Liver (tissue), 9 donors: ENCODE data around the gene PCP4L1. TPM values are rescaled to one million over a fixed set of nuclear protein-coding genes. Genes with fewer than 3 reads are reported as not detected.

Source experiments
- DNase-seq: peaks from one replicate; pipeline ENCODE4 v3.0.0-alpha.2; 2017; ENCODE audit warnings: low spot score
- H3K27ac ChIP-seq, 2 donors: one replicate each; pipeline ENCODE4 v1.7.0; 2013; ENCODE audit warnings: inconsistent platforms in 2 of 2, low read length in 2 of 2, control low read depth in 1 of 2, low read depth in 1 of 2, mild to moderate bottlenecking in 1 of 2
- H3K27me3 ChIP-seq, 4 donors: one replicate each; pipeline versions ENCODE4 v1.6.1 to v1.7.0; 2013; ENCODE audit warnings: low read length in 3 of 4, inconsistent platforms in 1 of 4, mild to moderate bottlenecking in 1 of 4, moderate library complexity in 1 of 4; ENCODE audit not compliant: control insufficient read depth in 4 of 4, insufficient read depth in 4 of 4
- H3K36me3 ChIP-seq, 4 donors: one replicate each; pipeline versions ENCODE4 v1.6.1 to v1.7.0; 2013; ENCODE audit warnings: low read length in 3 of 4, mild to moderate bottlenecking in 3 of 4, low read depth in 1 of 4, moderate library complexity in 1 of 4; ENCODE audit not compliant: control insufficient read depth in 4 of 4, insufficient read depth in 3 of 4
- H3K4me1 ChIP-seq, 4 donors: one replicate each; pipeline versions ENCODE4 v1.6.1 to v1.7.0; 2013; ENCODE audit warnings: low read length in 3 of 4, mild to moderate bottlenecking in 3 of 4, moderate library complexity in 1 of 4; ENCODE audit not compliant: control insufficient read depth in 4 of 4, insufficient read depth in 4 of 4
- H3K4me3 ChIP-seq, 3 donors: one replicate each; pipeline versions ENCODE4 v1.6.1 to v1.7.0; 2013; ENCODE audit warnings: low read length in 3 of 3, control low read depth in 1 of 3, low read depth in 1 of 3, mild to moderate bottlenecking in 1 of 3
- H3K9ac ChIP-seq, 2 donors: one replicate each; pipeline ENCODE4 v1.7.0; 2013; ENCODE audit warnings: low read length in 2 of 2, mild to moderate bottlenecking in 2 of 2, moderate library complexity in 2 of 2, control low read depth in 1 of 2, low read depth in 1 of 2
- H3K9me3 ChIP-seq, 4 donors: one replicate each; pipeline versions ENCODE4 v1.6.1 to v1.7.0; 2013; ENCODE audit warnings: low read length in 3 of 4; ENCODE audit not compliant: control insufficient read depth in 4 of 4
- FOXA1 ChIP-seq: IDR thresholded peaks from 2 replicates; pipeline ENCODE4 v1.6.1; 2016; ENCODE audit warnings: antibody characterized with exemption
- FOXA2 ChIP-seq: IDR thresholded peaks from 2 replicates; pipeline ENCODE4 v1.6.1; 2016; ENCODE audit warnings: antibody characterized with exemption
- HNF4A ChIP-seq, 2 donors: conservative IDR thresholded peaks; 2 replicates each; pipeline ENCODE4 v1.6.1; 2016; ENCODE audit warnings: antibody characterized with exemption in 2 of 2, mild to moderate bottlenecking in 2 of 2
- RAD21 ChIP-seq, 2 donors: IDR thresholded peaks; 2 replicates each; pipeline ENCODE4 v1.6.1; 2016; ENCODE audit warnings: antibody characterized with exemption in 2 of 2, mild to moderate bottlenecking in 2 of 2
- SP1 ChIP-seq: IDR thresholded peaks from 2 replicates; pipeline ENCODE4 v1.6.1; 2018; ENCODE audit warnings: antibody characterized with exemption, mild to moderate bottlenecking
- WGBS: extraction: QIAGEN DNeasy Blood & Tissue Kit; methylation state at CpG from one replicate; pipeline ENCODE4 v1.1.7; 2013; 5-methylcytosine and 5-hydroxymethylcytosine counted together
- polyA plus RNA-seq, 2 donors: library from polyadenylated mRNA; stranded (reverse) in 1 of 2; unstranded in 1 of 2; fragments of 200-250 nt in 1 of 2; fragments of >200 nt in 1 of 2; fragmentation: Nextera tagmentation in 1 of 2; extraction: Ambion mirVana in 1 of 2; gene quantifications; one replicate each; pipeline versions ENCODE4 v1.2.1 to v1.2.3, GENCODE V29; 2013 to 2015
- total RNA-seq, 2 donors: library from RNA; depleted of rRNA; stranded (reverse); fragments of >200 nt; gene quantifications; one replicate each; pipeline ENCODE4 v1.2.3, GENCODE V29; 2014
- TF ChIP-seq, protein P1 (sequence below): IDR thresholded peaks from 2 replicates; pipeline ENCODE4 v1.6.1; 2016; ENCODE audit warnings: antibody characterized with exemption
- TF ChIP-seq, protein P2 (sequence below): IDR thresholded peaks from 2 replicates; pipeline ENCODE4 v1.6.1; 2016; ENCODE audit warnings: antibody characterized with exemption, mild to moderate bottlenecking
- donor health status: healthy.
- donor health status: healthy.
- donor health status: healthy.
- donor health status: healthy.
- donor health status: healthy.

Gene PCP4L1
- total and polyA plus RNA-seq, 4 donors = 1.1 to 8.7 (median 5.0) TPM

DNA sequence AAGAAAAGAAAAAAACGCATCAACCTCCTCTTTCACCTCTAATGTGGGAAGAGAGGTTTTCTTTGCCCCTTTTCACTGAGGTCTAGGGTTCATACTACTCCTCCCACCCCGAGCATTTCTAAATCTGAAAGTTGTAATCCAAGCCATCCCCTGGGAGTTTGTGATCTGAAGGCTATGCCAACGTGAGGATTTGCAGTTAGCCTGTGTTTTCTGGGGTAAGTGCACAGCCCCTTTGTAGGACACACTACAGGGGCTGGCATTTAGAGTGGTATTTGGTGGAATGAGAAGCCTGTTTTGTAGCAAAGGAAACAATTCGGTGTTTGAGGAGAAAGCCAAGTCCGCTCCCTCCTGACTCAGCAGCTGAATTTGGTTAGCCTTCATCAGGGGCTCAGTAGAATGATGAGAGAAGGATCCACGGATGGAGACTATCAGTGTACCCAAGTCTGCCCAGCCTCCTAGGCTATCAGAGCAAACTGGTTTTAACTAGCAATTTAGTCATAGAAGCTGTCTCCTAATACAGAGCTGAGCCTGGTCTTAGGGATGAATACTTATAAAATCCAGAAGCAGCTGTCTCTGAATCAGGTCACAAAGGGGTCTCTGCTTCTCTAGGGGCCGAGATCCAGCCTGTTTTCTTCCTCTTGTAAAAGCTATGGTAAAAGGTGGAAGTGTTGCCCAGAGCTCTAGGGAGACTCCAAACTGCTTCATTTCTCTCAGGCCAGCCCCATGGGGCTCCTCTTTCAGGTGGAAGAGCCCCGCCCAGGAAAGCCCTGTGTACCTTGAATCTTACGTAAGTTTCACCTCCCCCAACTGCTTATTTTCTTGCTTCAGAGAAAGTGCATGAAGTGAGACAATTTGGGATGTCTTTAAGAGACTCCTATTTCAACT is 2.1 kb downstream of the PCP4L1 start:
- H3K4me1 ChIP-seq = peaks cover under 1 to 11% (median 7%) of the 10 kb centered on the region in 4 donors
- H3K27ac ChIP-seq = no peak overlapping the region
- no peaks in the 10 kb centered on the region for H3K9me3 ChIP-seq
- 63% methylated on average over 9 of the region's 9 CpGs for WGBS
- TF ChIP-seq RAD21 (IDR thresholded peaks at IDR 0.05) (no peak), HNF4A (conservative IDR thresholded peaks at IDR 0.05) (peak in 1 of 2 donors; percentile 36), FOXA2 (no peak)
- TF ChIP-seq, protein P1, sequence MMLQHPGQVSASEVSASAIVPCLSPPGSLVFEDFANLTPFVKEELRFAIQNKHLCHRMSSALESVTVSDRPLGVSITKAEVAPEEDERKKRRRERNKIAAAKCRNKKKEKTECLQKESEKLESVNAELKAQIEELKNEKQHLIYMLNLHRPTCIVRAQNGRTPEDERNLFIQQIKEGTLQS = no peak
- no peaks in the 10 kb centered on the region for H3K27me3 ChIP-seq
- no peaks in the 10 kb centered on the region for H3K36me3 ChIP-seq
- no peak for DNase-seq
- no peak overlapping the region for H3K4me3 ChIP-seq
- H3K9ac ChIP-seq = no peak overlapping the region

DNA sequence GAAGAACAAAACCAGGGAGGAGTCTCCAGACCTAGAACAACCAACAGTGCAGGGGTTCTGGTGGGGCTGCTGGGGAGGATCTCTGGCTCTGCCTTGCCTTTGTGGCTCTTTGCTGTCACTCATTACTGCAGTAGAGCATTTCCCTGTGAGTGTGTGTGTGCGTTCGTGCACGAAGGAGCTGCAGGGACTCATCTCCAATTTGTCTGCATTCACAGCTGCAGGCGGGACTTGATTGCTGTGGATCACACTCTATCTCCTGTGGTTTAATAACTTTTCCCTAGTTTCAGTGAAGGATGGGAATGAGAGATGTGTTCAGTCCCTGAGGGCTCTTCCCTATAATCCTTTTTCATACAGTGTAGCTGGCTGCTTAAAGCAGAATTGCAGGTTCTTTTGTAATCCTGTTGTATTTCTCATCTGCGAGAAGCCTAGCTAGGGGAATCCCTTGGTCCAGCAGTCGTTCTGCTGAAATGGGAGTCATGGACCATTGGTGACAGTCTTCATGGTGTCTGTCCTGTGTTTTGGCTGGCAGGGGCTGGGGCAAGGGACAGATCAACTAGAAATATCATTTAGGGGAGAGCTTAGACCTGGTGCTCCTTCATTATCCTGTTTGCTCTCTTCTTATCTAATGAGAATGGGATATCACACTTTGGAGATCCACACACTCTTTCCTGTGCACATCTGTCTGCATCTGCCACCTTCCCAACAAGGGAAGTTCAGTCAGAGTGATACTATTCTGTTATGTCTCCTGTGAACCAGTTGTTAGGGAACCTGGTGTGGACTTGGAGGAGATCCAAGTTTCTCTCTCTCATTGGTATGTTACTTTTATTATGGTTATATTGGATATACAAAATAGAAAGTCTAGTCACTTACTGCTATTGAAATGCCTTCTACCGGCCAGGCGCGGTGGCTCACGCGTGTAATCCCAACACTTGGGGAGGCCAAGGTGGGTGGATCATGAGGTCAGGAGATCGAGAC is 3.0 kb downstream of the PCP4L1 start:
- H3K27ac ChIP-seq = no peak overlapping the region
- H3K36me3 ChIP-seq = no peaks in the 10 kb centered on the region
- no peaks in the 10 kb centered on the region for H3K27me3 ChIP-seq
- TF ChIP-seq, protein P2, sequence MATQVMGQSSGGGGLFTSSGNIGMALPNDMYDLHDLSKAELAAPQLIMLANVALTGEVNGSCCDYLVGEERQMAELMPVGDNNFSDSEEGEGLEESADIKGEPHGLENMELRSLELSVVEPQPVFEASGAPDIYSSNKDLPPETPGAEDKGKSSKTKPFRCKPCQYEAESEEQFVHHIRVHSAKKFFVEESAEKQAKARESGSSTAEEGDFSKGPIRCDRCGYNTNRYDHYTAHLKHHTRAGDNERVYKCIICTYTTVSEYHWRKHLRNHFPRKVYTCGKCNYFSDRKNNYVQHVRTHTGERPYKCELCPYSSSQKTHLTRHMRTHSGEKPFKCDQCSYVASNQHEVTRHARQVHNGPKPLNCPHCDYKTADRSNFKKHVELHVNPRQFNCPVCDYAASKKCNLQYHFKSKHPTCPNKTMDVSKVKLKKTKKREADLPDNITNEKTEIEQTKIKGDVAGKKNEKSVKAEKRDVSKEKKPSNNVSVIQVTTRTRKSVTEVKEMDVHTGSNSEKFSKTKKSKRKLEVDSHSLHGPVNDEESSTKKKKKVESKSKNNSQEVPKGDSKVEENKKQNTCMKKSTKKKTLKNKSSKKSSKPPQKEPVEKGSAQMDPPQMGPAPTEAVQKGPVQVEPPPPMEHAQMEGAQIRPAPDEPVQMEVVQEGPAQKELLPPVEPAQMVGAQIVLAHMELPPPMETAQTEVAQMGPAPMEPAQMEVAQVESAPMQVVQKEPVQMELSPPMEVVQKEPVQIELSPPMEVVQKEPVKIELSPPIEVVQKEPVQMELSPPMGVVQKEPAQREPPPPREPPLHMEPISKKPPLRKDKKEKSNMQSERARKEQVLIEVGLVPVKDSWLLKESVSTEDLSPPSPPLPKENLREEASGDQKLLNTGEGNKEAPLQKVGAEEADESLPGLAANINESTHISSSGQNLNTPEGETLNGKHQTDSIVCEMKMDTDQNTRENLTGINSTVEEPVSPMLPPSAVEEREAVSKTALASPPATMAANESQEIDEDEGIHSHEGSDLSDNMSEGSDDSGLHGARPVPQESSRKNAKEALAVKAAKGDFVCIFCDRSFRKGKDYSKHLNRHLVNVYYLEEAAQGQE = peak; percentile 46
- no peak for TF ChIP-seq FOXA1
- peaks cover 0 to 10% (median 4%) of the 10 kb centered on the region in 4 donors for H3K4me1 ChIP-seq
- H3K4me3 ChIP-seq = no peak overlapping the region
- H3K9me3 ChIP-seq = no peaks in the 10 kb centered on the region
- no peak for DNase-seq
- no peak overlapping the region for H3K9ac ChIP-seq
- WGBS = 81% methylated on average over 12 of the region's 12 CpGs

DNA sequence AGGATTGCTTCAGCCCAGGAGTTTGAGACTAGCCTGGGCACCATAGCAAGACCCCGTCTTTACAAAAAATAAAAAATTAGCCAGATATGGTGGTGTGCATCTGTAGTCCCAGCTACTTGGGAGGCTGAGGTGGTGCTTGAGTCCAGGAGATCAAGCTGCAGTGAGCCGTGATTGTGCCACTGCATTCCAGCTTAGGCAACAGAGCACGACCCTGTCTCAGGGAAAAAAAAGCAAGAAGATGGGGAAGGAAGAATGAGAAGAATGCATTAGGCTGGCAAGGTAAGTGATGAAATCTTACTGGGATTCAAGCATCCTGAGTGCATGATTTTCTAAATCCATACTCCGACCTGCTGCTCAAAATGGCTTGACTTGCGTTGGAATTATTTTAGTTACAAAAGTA is 6.8 kb downstream of the PCP4L1 start:
- Histone ChIP-seq H3K4me1 (peaks cover 0 to 4% (median 0%) of the 10 kb centered on the region in 4 donors), H3K36me3 (no peaks in the 10 kb centered on the region), H3K27me3 (no peaks in the 10 kb centered on the region), H3K9me3 (no peaks in the 10 kb centered on the region), H3K9ac (no peak overlapping the region), H3K4me3 (no peak overlapping the region), H3K27ac (no peak overlapping the region)
- TF ChIP-seq SP1 = no peak
- 93% methylated on average over 5 of the region's 5 CpGs for WGBS
- DNase-seq = no peak
